OCI-LY1 (cell line): ENCODE measurements around the gene NEB.

Experiments used
- CTCF ChIP-seq: fragments of 200-600 bp; sonication (generic), shearing (Covaris generic); IDR thresholded peaks from 2 replicates; pipeline ENCODE4 v1.5.1; 2017; ENCODE audit warnings: mild to moderate bottlenecking, antibody characterized with exemption, low read length, moderate library complexity, mixed read lengths
- EZH2 ChIP-seq: fragments of 200-600 bp; sonication (generic), shearing (Covaris generic); IDR thresholded peaks from 2 replicates; pipeline ENCODE4 v1.8.0; 2017; ENCODE audit warnings: borderline replicate concordance, mixed run types, mild to moderate bottlenecking, antibody characterized with exemption, low read length, moderate library complexity, mixed read lengths

GRCh38 chr2:151544449-151544848, 189.8 kb downstream of the NEB start:
- TF ChIP-seq CTCF = no peak
- TF ChIP-seq EZH2 = no peak
